ENCODE results near the gene ZNF780A.
A peak's percentile ranks its signal among the peaks of the same experiment; 100 is the strongest.

ZNF780A gene

GRCh38 chr19:40026597-40026970, 64.2 kb downstream of the ZNF780A start:
- Histone ChIP-seq H2AK5ac (ENCODE audit: low read length) (no peak overlapping the region), H2BK5ac (ENCODE audit: low read depth, low read length, poor library complexity) (no peak overlapping the region), H3K4me2 (ENCODE audit: low read length) (no peak overlapping the region), H3K9me3 (ENCODE audit: insufficient read depth, low read depth, low read length) (peaks cover 22% of the 10 kb centered on the region), H3K14ac (ENCODE audit: low read length) (no peak overlapping the region), H3K4me1 (ENCODE audit: control insufficient read depth in 1 of 2, insufficient read depth in 2 of 2, low read length in 2 of 2) (no peaks in the 10 kb centered on the region), H3K36me3 (ENCODE audit: control insufficient read depth in 1 of 2, insufficient read depth in 2 of 2, low read length in 2 of 2) (no peaks in the 10 kb centered on the region), H3K9ac (ENCODE audit: low read length) (no peak overlapping the region), H2BK120ac (ENCODE audit: insufficient read depth, low read length, poor library complexity) (no peak overlapping the region), H3K23ac (ENCODE audit: low read length) (no peak overlapping the region), H2BK12ac (ENCODE audit: low read length) (no peak overlapping the region), H3K4ac (ENCODE audit: low read depth, low read length) (no peak overlapping the region), H2AFZ (ENCODE audit: insufficient read depth, low read length, poor library complexity) (no peak overlapping the region), H4K8ac (ENCODE audit: low read depth, low read length) (no peak overlapping the region), H3K27me3 (ENCODE audit: insufficient read depth, low read length) (no peaks in the 10 kb centered on the region), H3K27ac (ENCODE audit: low read depth, low read length) (no peak overlapping the region), H4K91ac (ENCODE audit: low read depth, low read length) (no peak overlapping the region), H3K79me1 (ENCODE audit: low read length) (no peaks in the 10 kb centered on the region), H3K18ac (ENCODE audit: low read length) (no peak overlapping the region), H3K79me2 (ENCODE audit: control insufficient read depth, insufficient read depth, low read length, poor library complexity) (no peaks in the 10 kb centered on the region), H3K4me3 (ENCODE audit: low read depth, low read length) (no peak overlapping the region), H4K12ac (ENCODE audit: low read depth, low read length) (no peak overlapping the region)
- DNase-seq, result no peak
- WGBS (ENCODE audit: extremely low coverage, insufficient coverage, insufficient read length), result no CpG with 5 or more reads among the region's 5 CpGs

- no peaks in the 10 kb centered on the region for H3K79me2 ChIP-seq (ENCODE audit: control insufficient read depth, insufficient read depth, low read length, poor library complexity)
- no CpG with 5 or more reads among the region's 4 CpGs for WGBS (ENCODE audit: extremely low coverage, insufficient coverage, insufficient read length)
- H2BK5ac ChIP-seq (ENCODE audit: low read depth, low read length, poor library complexity), result no peak overlapping the region
- no peak overlapping the region for H2AK5ac ChIP-seq (ENCODE audit: low read length)
- no peak overlapping the region for H3K14ac ChIP-seq (ENCODE audit: low read length)
- H4K91ac ChIP-seq (ENCODE audit: low read depth, low read length), result no peak overlapping the region
- H3K4ac ChIP-seq (ENCODE audit: low read depth, low read length), result no peak overlapping the region
- H2BK12ac ChIP-seq (ENCODE audit: low read length), result no peak overlapping the region
- no peaks in the 10 kb centered on the region for H3K79me1 ChIP-seq (ENCODE audit: low read length)
- H4K8ac ChIP-seq (ENCODE audit: low read depth, low read length), result no peak overlapping the region
- H3K27ac ChIP-seq (ENCODE audit: low read depth, low read length), result no peak overlapping the region
- peaks cover 19% of the 10 kb centered on the region for H3K9me3 ChIP-seq (ENCODE audit: insufficient read depth, low read depth, low read length)
- H3K36me3 ChIP-seq (ENCODE audit: control insufficient read depth in 1 of 2, insufficient read depth in 2 of 2, low read length in 2 of 2), result no peaks in the 10 kb centered on the region
- H4K12ac ChIP-seq (ENCODE audit: low read depth, low read length), result no peak overlapping the region
- no peak overlapping the region for H2BK120ac ChIP-seq (ENCODE audit: insufficient read depth, low read length, poor library complexity)
- no peaks in the 10 kb centered on the region for H3K27me3 ChIP-seq (ENCODE audit: insufficient read depth, low read length)
- no peak for DNase-seq
- no peak overlapping the region for H2AFZ ChIP-seq (ENCODE audit: insufficient read depth, low read length, poor library complexity)
- no peak overlapping the region for H3K4me3 ChIP-seq (ENCODE audit: low read depth, low read length)
- no peak overlapping the region for H3K4me2 ChIP-seq (ENCODE audit: low read length)
- H3K9ac ChIP-seq (ENCODE audit: low read length), result no peak overlapping the region
- H3K23ac ChIP-seq (ENCODE audit: low read length), result no peak overlapping the region
- no peaks in the 10 kb centered on the region for H3K4me1 ChIP-seq (ENCODE audit: control insufficient read depth in 1 of 2, insufficient read depth in 2 of 2, low read length in 2 of 2)
- H3K18ac ChIP-seq (ENCODE audit: low read length), result no peak overlapping the region
These were observed 64.7 kb downstream of the ZNF780A start for GRCh38 chr19:40025938-40026596.

GRCh38 chr19:40023969-40024368, 66.8 kb downstream of the ZNF780A start:
- no peaks in the 10 kb centered on the region for H3K27me3 ChIP-seq (ENCODE audit: insufficient read depth, low read length)
- no peak overlapping the region for H3K4ac ChIP-seq (ENCODE audit: low read depth, low read length)
- no peaks in the 10 kb centered on the region for H3K79me2 ChIP-seq (ENCODE audit: control insufficient read depth, insufficient read depth, low read length, poor library complexity)
- H3K9me3 ChIP-seq (ENCODE audit: insufficient read depth, low read depth, low read length), result peaks cover 16% of the 10 kb centered on the region
- no peaks in the 10 kb centered on the region for H3K36me3 ChIP-seq (ENCODE audit: control insufficient read depth in 1 of 2, insufficient read depth in 2 of 2, low read length in 2 of 2)
- H2BK120ac ChIP-seq (ENCODE audit: insufficient read depth, low read length, poor library complexity), result no peak overlapping the region
- H3K23ac ChIP-seq (ENCODE audit: low read length), result no peak overlapping the region
- H3K4me1 ChIP-seq (ENCODE audit: control insufficient read depth in 1 of 2, insufficient read depth in 2 of 2, low read length in 2 of 2), result no peaks in the 10 kb centered on the region
- no peak overlapping the region for H2BK12ac ChIP-seq (ENCODE audit: low read length)
- no peak overlapping the region for H2AFZ ChIP-seq (ENCODE audit: insufficient read depth, low read length, poor library complexity)
- no peak for DNase-seq
- H3K27ac ChIP-seq (ENCODE audit: low read depth, low read length), result no peak overlapping the region
- no peak overlapping the region for H3K9ac ChIP-seq (ENCODE audit: low read length)
- no peaks in the 10 kb centered on the region for H3K79me1 ChIP-seq (ENCODE audit: low read length)
- no peak overlapping the region for H4K91ac ChIP-seq (ENCODE audit: low read depth, low read length)
- H3K4me2 ChIP-seq (ENCODE audit: low read length), result no peak overlapping the region
- no peak overlapping the region for H3K18ac ChIP-seq (ENCODE audit: low read length)
- no peak overlapping the region for H2AK5ac ChIP-seq (ENCODE audit: low read length)
- no peak overlapping the region for H4K8ac ChIP-seq (ENCODE audit: low read depth, low read length)
- WGBS (ENCODE audit: extremely low coverage, insufficient coverage, insufficient read length), result no CpG with 5 or more reads among the region's 3 CpGs
- H4K12ac ChIP-seq (ENCODE audit: low read depth, low read length), result no peak overlapping the region
- H2BK5ac ChIP-seq (ENCODE audit: low read depth, low read length, poor library complexity), result no peak overlapping the region
- peak overlapping the region; percentile 30 for H3K4me3 ChIP-seq (ENCODE audit: low read depth, low read length)
- no peak overlapping the region for H3K14ac ChIP-seq (ENCODE audit: low read length)
